Ovary (tissue), 3 donors: Measurements from ENCODE around the gene IGFBP4.

Experiments used
- CTCF ChIP-seq, 3 donors: fragments of 450-650 bp in 2 of 3; fragments of 200-600 bp in 1 of 3; IDR thresholded peaks; one replicate each; pipeline versions ENCODE4 v1.5.1 to v1.8.0; 2016 to 2022; ENCODE audit warnings: antibody characterized with exemption in 3 of 3, mild to moderate bottlenecking in 1 of 3
- POLR2A ChIP-seq: fragments of 450-650 bp; IDR thresholded peaks from one replicate; pipeline ENCODE4 v1.6.1; 2017; ENCODE audit warnings: antibody characterized with exemption, mild to moderate bottlenecking, moderate library complexity
- donor health status: DM: no; HTN: no; CAD: no.

DNA sequence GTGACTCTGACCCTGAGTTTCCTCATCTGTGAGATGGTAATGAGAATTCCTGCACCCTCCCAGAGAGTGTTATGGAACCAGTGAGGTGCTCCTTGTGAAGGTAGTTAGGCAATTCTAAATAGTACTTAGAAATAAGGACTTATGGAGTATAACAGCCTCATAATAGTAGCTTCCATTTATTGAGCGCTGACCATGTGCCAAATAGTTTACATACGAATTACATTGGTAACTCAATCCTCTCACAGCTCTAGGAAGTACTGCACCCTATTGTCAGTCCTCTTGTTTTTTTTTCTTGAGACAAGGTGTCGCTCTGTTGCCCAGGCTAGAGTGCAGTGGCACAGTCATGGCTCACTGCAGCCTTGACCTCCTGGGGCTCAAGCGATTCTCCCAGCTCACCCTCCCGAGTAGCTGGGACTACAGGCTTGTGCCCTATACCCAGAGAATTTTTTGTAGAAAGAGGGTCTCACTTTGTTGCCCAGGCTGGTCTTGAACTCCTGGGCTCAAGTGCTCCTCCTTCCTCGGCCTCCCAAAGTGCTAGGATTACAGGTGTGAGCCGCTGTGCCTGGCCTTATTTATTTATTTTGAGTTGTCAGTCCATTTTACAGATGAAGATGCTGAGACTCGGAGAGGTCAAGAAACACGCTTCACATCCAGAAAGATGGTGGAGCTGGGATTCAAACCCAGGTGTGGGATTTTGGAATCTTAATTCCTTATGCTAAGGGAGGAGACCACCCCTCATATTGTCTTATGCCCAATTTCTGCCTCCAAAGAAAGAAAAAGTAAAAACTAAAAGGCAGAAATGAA, 55.2 kb downstream of the IGFBP4 start:
- TF ChIP-seq POLR2A = no peak
- no peak for TF ChIP-seq CTCF (IDR thresholded peaks at IDR 0.05)
